ENCODE results near the gene PTGES3. TPM values are rescaled to one million over a fixed set of nuclear protein-coding genes. Genes with fewer than 3 reads are reported as not detected.
"Not testable (repeated sequence)": the region's sequence is repeated elsewhere in the genome, so short reads cannot be mapped to it uniquely, and the experiment has no call there.

PTGES3 gene, protein sequence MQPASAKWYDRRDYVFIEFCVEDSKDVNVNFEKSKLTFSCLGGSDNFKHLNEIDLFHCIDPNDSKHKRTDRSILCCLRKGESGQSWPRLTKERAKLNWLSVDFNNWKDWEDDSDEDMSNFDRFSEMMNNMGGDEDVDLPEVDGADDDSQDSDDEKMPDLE
- total RNA-seq (100 to 1,000 TPM; 111 to 229 (median 153) TPM), polyA plus RNA-seq (100 to 1,000 TPM; 221 to 289 TPM), total RNA-seq (128 reads per million, percentile 88 among the genes with 10 or more reads in this experiment)

DNA sequence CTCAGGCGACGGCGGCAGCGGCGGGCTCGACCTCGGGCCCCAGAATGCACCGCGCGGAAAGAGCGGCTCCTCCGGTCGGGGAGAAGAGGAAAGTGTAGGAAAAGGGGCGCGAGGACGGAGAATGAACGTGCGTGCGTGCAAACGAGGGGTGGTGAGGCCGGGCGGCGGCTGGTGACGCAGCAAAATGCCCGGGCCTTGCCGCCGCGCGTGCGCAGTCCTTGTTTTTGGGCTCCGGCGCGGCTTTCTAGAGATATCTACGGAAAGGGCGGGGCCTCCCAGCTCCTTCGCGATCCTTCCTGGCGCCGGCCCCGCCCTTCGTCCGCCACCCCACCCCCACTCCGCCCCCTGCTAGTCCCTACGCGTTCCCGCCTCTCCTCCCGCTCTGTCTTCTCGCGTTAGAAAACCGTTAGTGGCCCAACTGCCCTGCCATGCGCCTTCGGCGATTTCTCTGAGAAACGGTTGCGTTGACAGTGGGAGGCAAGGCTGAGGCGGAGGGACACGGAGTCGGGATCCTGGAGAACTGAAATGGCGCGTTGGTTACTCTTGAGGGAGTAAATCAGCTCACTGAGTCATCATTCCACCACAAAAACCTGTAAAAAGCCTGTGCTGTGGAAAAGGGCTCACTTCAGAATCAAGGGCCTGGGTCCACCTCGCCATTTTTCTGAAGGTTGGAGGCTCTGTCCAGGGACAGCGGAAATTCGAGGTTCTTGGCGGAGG, at the start of gene PTGES3:
TSS of gene PTGES3 (minus strand) at position 156 of the 717 bp plus-strand sequence. CDS start 285 bp downstream, outside the sequence.
- H3K27me3 Mint-ChIP-seq, result no peaks in the 10 kb centered on the region
- ChIA-PET CTCF (interaction anchor here (0.8 to 2.7 kb wide), 4 partner anchors 26 to 59 kb away, joined by 3 to 9 read pairs (median 4); partner anchors contain the start of gene NACA), POLR2A (interaction anchor here (0.6 to 9.0 kb wide), 30 partner anchors 10 to 761 kb away, joined by 3 to 104 read pairs (median 4); partner anchors contain the start of genes ATP5F1B, BAZ2A, NACA and PRIM1)
- Histone ChIP-seq H3K36me3 (ENCODE audit: control insufficient read depth in 2 of 3, insufficient read depth in 3 of 3, low read length in 3 of 3) (peaks cover 0 to 7% (median 0%) of the 10 kb centered on the region in 3 experiments), H3K4me3 (ENCODE audit: low read length) (peak within 1 kb of the TSS; percentile 80), H3K27ac (ENCODE audit: low read depth, low read length) (peak within 1 kb of the TSS; percentile 98), H3K9me3 (ENCODE audit: control insufficient read depth in 2 of 3, low read length in 3 of 3) (no peaks in the 10 kb centered on the region), H3K4me1 (ENCODE audit: control insufficient read depth in 2 of 2, insufficient read depth in 2 of 2, low read length in 2 of 2) (peaks cover 12 to 19% of the 10 kb centered on the region in 2 donors), H3K27me3 (ENCODE audit: control insufficient read depth in 2 of 2, insufficient read depth in 2 of 2, low read length in 2 of 2) (no peaks in the 10 kb centered on the region)
- H3K4me1 Mint-ChIP-seq, result peaks cover 20 to 41% (median 34%) of the 10 kb centered on the region in 7 donors
- H3K36me3 Mint-ChIP-seq, result peaks cover 0 to 25% (median 15%) of the 10 kb centered on the region in 5 donors
- H3K27ac Mint-ChIP-seq, result peak within 1 kb of the TSS; percentile 95 to 100 (median 99)
- peak within 1 kb of the TSS; percentile 97 to 100 (median 100) for H3K4me3 Mint-ChIP-seq
- peak; percentile 87 for ATAC-seq
- H3K9me3 Mint-ChIP-seq, result peaks cover 0 to 3% (median 0%) of the 10 kb centered on the region in 11 donors
- intact Hi-C loops (cut with micrococcal nuclease), result loop anchor here (1.0 to 5.0 kb wide), 22 partner anchors 22 to 1064 kb away; partner anchors contain the start of genes NACA (in 2 of the 2), SPRYD4 (in 2 of the 2), BAZ2A (in 1 of the 2) and BLOC1S1 (in 1 of the 2)
- peak; percentile 95 to 98 (median 98) for DNase-seq

- peaks cover 10 to 12% of the 10 kb centered on the region in 2 donors for H3K4me1 ChIP-seq (ENCODE audit: control insufficient read depth in 2 of 2, insufficient read depth in 2 of 2, low read length in 2 of 2)
- no peak overlapping the region for H3K4me3 Mint-ChIP-seq
- H3K27ac ChIP-seq (ENCODE audit: low read depth, low read length), result no peak overlapping the region
- H3K9me3 ChIP-seq (ENCODE audit: control insufficient read depth in 2 of 3, low read length in 3 of 3), result no peaks in the 10 kb centered on the region
- peaks cover 0 to 34% (median 0%) of the 10 kb centered on the region in 3 experiments for H3K36me3 ChIP-seq (ENCODE audit: control insufficient read depth in 2 of 3, insufficient read depth in 3 of 3, low read length in 3 of 3)
- H3K36me3 Mint-ChIP-seq, result peaks cover 4 to 31% (median 15%) of the 10 kb centered on the region in 5 donors
- no peaks in the 10 kb centered on the region for H3K27me3 ChIP-seq (ENCODE audit: control insufficient read depth in 2 of 2, insufficient read depth in 2 of 2, low read length in 2 of 2)
- DNase-seq, result no peak
- peaks cover 11 to 22% (median 18%) of the 10 kb centered on the region in 7 donors for H3K4me1 Mint-ChIP-seq
- no peaks in the 10 kb centered on the region for H3K27me3 Mint-ChIP-seq
- ChIA-PET POLR2A (interaction anchor here (4.0 kb wide), 1 partner anchor 41 kb away, joined by 104 read pairs; the partner anchor contains the start of gene PTGES3), CTCF (no interaction called here)
- peak overlapping the region in 1 of 9 donors; percentile 19 for H3K27ac Mint-ChIP-seq
- no peaks in the 10 kb centered on the region for H3K9me3 Mint-ChIP-seq
- intact Hi-C loops (cut with micrococcal nuclease), result loop anchor here in 1 of 2 donors (5.0 to 10.0 kb wide), 2 partner anchors 797 to 901 kb away; partner anchors contain the start of genes DDIT3, DNAJC14 and MBD6
- ATAC-seq, result no peak
- no peak overlapping the region for H3K4me3 ChIP-seq (ENCODE audit: low read length)
Measured at GRCh38 chr12:56728139-56728861, 40.2 kb upstream of the PTGES3 start.

DNA sequence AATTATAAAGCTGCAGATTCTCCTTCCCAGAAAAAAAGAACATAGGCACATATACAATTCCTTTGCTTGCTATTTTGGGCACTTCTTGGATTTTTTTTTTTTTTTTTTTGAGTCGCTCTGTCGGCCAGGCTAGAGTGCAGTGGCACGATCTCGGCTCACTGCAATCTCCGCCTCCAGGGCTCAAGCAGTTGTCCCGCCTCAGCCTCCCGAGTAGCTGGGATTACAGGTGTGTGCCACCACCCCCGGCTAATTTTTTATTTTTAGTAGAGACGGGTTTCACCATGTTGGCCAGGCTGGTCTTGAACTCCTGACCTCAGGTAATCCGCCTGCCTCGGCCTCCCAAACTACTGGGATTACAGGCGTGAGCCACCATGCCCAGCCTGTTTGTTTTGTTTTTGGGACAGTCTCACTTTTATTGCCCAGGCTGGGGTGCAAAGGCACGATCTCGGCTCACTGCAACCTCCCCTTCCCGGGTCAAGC, 38.2 kb upstream of the PTGES3 start:
- H3K4me3 Mint-ChIP-seq, result peak overlapping the region; percentile 94 to 100 (median 97)
- intact Hi-C loops (cut with micrococcal nuclease), result loop anchor here in 1 of 2 donors (5.0 to 10.0 kb wide), 2 partner anchors 799 to 899 kb away; partner anchors contain the start of genes DDIT3, DNAJC14 and MBD6
- H3K27me3 ChIP-seq (ENCODE audit: control insufficient read depth in 2 of 2, insufficient read depth in 2 of 2, low read length in 2 of 2); H3K9me3 ChIP-seq (ENCODE audit: control insufficient read depth in 2 of 3, low read length in 3 of 3); H3K27me3 Mint-ChIP-seq; DNase-seq; H3K9me3 Mint-ChIP-seq; ATAC-seq: not testable (repeated sequence)
- peak overlapping the region; percentile 100 for H3K4me3 ChIP-seq (ENCODE audit: low read length)
- peak overlapping the region; percentile 94 to 100 (median 98) for H3K27ac Mint-ChIP-seq
- ChIA-PET POLR2A (interaction anchor here (0.8 to 4.0 kb wide), 20 partner anchors 10 to 967 kb away, joined by 3 to 104 read pairs (median 5); partner anchors contain the start of genes ATP5F1B, BAZ2A, ORMDL2 and OS9), CTCF (interaction anchor here (0.5 to 1.7 kb wide), 5 partner anchors 25 to 125 kb away, joined by 3 to 6 read pairs (median 6); no protein-coding TSS in a partner anchor)
- peaks cover 4 to 40% (median 11%) of the 10 kb centered on the region in 5 donors for H3K36me3 Mint-ChIP-seq
- H3K27ac ChIP-seq (ENCODE audit: low read depth, low read length), result peak overlapping the region; percentile 87
- peaks cover 29 to 32% of the 10 kb centered on the region in 2 donors for H3K4me1 ChIP-seq (ENCODE audit: control insufficient read depth in 2 of 2, insufficient read depth in 2 of 2, low read length in 2 of 2)
- H3K4me1 Mint-ChIP-seq, result peaks cover 28 to 42% (median 38%) of the 10 kb centered on the region in 7 donors
- peaks cover 0 to 26% (median 0%) of the 10 kb centered on the region in 3 experiments for H3K36me3 ChIP-seq (ENCODE audit: control insufficient read depth in 2 of 3, insufficient read depth in 3 of 3, low read length in 3 of 3)

DNA sequence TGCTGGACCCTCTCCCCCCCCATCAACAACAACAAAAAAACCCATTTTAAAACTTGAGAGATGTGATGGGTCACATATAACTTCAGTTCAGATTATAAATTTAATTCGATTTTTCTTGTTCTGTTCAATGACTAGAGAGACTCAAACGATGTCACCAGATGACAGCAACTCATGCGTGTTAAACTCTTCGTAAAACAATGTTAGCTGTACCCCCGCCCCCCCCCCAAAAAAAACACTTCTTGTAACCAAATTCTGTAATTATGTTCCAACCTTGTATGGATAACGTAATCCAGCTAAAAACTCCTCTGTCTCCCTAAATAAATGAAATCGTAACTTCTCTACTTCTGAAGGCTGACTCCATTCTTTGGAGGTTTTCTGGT, 37.6 kb upstream of the PTGES3 start:
- Mint-ChIP-seq H3K36me3 (peaks cover 4 to 43% (median 11%) of the 10 kb centered on the region in 5 donors), H3K4me3 (peak overlapping the region; percentile 94 to 100 (median 97)), H3K4me1 (peaks cover 33 to 47% (median 43%) of the 10 kb centered on the region in 7 donors), H3K27ac (peak overlapping the region; percentile 94 to 100 (median 98)), H3K27me3 (no peaks in the 10 kb centered on the region), H3K9me3 (no peaks in the 10 kb centered on the region)
- Histone ChIP-seq H3K36me3 (ENCODE audit: control insufficient read depth in 2 of 3, insufficient read depth in 3 of 3, low read length in 3 of 3) (peaks cover 0 to 26% (median 0%) of the 10 kb centered on the region in 3 experiments), H3K27me3 (ENCODE audit: control insufficient read depth in 2 of 2, insufficient read depth in 2 of 2, low read length in 2 of 2) (no peaks in the 10 kb centered on the region), H3K9me3 (ENCODE audit: control insufficient read depth in 2 of 3, low read length in 3 of 3) (no peaks in the 10 kb centered on the region), H3K27ac (ENCODE audit: low read depth, low read length) (peak overlapping the region; percentile 87), H3K4me1 (ENCODE audit: control insufficient read depth in 2 of 2, insufficient read depth in 2 of 2, low read length in 2 of 2) (peaks cover 35 to 37% of the 10 kb centered on the region in 2 donors), H3K4me3 (ENCODE audit: low read length) (peak overlapping the region; percentile 100)
- DNase-seq (no peak), ATAC-seq (no peak)
- intact Hi-C loops (cut with micrococcal nuclease), result loop anchor here (1.0 to 10.0 kb wide), 17 partner anchors 27 to 1027 kb away; partner anchors contain the start of genes DDIT3 (in 2 of the 2), NEMP1 (in 2 of the 2), PRIM1 (in 2 of the 2) and PTGES3 (in 2 of the 2)
- ChIA-PET CTCF (interaction anchor here (0.5 to 1.7 kb wide), 5 partner anchors 26 to 124 kb away, joined by 3 to 6 read pairs (median 6); no protein-coding TSS in a partner anchor), POLR2A (interaction anchor here (0.6 to 4.0 kb wide), 32 partner anchors 9 to 968 kb away, joined by 3 to 104 read pairs (median 4); partner anchors contain the start of genes ATP5F1B, BAZ2A, ORMDL2 and OS9)

DNA sequence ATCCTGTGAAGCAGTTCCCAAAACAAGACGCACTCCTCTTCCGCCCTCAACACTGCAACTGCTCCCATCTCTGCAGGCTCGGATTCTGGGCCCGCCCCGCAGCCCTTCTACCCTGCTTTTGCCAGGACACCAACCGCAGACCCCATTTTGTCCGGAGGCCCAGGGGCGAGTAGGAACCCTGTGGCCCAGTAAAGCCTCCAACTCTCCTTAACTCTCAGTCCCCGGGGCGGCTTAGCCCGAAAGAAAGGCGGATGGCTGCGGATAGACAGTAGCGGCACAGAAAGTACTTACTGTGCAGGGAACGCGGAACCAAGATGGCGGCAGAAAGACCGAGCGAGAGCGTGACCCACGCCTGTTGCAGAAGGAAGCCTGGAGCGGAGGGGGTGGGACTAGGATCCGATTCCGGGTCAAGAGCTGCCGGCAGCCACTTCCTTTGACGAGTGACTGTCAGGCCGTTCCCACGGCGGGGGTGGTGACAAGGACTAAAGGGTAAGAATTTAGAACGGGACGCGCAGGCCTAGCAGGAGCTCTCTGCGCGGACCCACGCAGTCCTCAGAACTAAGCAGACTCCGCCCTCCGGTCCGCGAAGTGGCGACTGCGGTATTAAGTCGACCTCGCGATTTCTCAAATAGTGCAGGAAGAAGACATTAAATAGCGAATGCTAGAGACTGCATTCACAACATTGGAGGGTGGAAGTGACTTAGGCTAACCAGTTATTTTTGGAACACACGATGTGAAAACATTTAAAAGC, 37.1 kb upstream of the PTGES3 start, which contains the start of gene NACA:
TSS of gene NACA (minus strand) at position 328 of the 751 bp plus-strand sequence. CDS start 778 bp downstream, outside the sequence.
- Mint-ChIP-seq H3K27ac (peak within 1 kb of the TSS; percentile 94 to 100 (median 98)), H3K4me1 (peaks cover 39 to 53% (median 49%) of the 10 kb centered on the region in 7 donors), H3K4me3 (peak within 1 kb of the TSS; percentile 94 to 100 (median 97)), H3K9me3 (no peaks in the 10 kb centered on the region), H3K36me3 (peaks cover 4 to 48% (median 11%) of the 10 kb centered on the region in 5 donors), H3K27me3 (no peaks in the 10 kb centered on the region)
- DNase-seq (peak; percentile 85 to 99 (median 96)), ATAC-seq (peak; percentile 95)
- Histone ChIP-seq H3K9me3 (ENCODE audit: control insufficient read depth in 2 of 3, low read length in 3 of 3) (no peaks in the 10 kb centered on the region), H3K4me1 (ENCODE audit: control insufficient read depth in 2 of 2, insufficient read depth in 2 of 2, low read length in 2 of 2) (peaks cover 40 to 43% of the 10 kb centered on the region in 2 donors), H3K27ac (ENCODE audit: low read depth, low read length) (peak within 1 kb of the TSS; percentile 87), H3K36me3 (ENCODE audit: control insufficient read depth in 2 of 3, insufficient read depth in 3 of 3, low read length in 3 of 3) (peaks cover 0 to 32% (median 4%) of the 10 kb centered on the region in 3 experiments), H3K4me3 (ENCODE audit: low read length) (peak within 1 kb of the TSS; percentile 100), H3K27me3 (ENCODE audit: control insufficient read depth in 2 of 2, insufficient read depth in 2 of 2, low read length in 2 of 2) (no peaks in the 10 kb centered on the region)
- ChIA-PET POLR2A (interaction anchor here (0.6 to 4.0 kb wide), 32 partner anchors 9 to 969 kb away, joined by 3 to 104 read pairs (median 4); partner anchors contain the start of genes ATP5F1B, BAZ2A, ORMDL2 and OS9), CTCF (interaction anchor here (0.8 to 1.7 kb wide), 4 partner anchors 26 to 88 kb away, joined by 3 to 6 read pairs (median 5); no protein-coding TSS in a partner anchor)
- intact Hi-C loops (cut with micrococcal nuclease), result loop anchor here (1.0 to 10.0 kb wide), 17 partner anchors 27 to 1028 kb away; partner anchors contain the start of genes DDIT3 (in 2 of the 2), NEMP1 (in 2 of the 2), PRIM1 (in 2 of the 2) and PTGES3 (in 2 of the 2)
